Stromal cell of bone marrow (primary cell): Measurements from ENCODE around the gene PIGT.

Source experiments
- DNase-seq: peaks from one replicate; pipeline ENCODE4 v3.0.0-alpha.2; 2012; ENCODE audit warnings: low read depth

The PIGT gene

GRCh38 chr20:45415822-45416637, at the start of gene PIGT:
Gene PIGT, plus strand, starts transcription at chr20:45416141. Its CDS starts 16 bp downstream, at chr20:45416157.
- DNase-seq, result peak; percentile 74

- no peak for DNase-seq
Measured at GRCh38 chr20:45366192-45366591, 49.7 kb upstream of the PIGT start.

- no peak for DNase-seq
Measured at GRCh38 chr20:45366631-45367030, 49.3 kb upstream of the PIGT start.

- DNase-seq, result no peak
Measured at GRCh38 chr20:45367126-45367525, 48.8 kb upstream of the PIGT start.

- DNase-seq, result no peak
Measured at GRCh38 chr20:45368221-45368980, 47.5 kb upstream of the PIGT start.

DNA sequence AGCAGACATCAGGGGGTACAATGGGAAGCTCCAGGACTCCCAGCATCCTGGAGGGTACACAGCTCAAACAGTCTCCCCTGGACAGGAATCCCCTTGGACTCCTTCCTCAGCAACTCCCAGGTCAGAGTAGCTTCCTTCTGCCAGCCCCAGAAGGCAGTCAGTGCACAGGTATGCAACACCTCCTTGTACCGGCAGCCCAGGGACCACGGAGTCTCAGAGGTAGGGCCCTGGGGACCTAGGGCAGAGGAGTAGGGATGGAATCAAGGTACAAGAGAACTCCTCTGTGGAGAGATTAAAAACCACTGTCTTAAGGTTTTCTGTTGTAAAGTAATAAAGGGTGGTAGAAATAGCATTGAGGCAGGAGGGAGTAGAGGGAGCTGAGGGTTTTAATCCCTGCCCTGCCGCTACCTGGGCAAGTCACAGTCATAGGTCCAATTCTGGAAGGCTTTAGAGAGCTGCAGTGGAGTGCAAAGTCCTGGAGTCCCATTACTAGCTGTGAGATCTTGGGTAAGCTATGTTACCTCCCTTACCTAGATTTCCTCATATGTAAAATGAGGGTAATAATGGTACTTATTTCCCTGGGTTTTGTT, 45.3 kb upstream of the PIGT start:
- no peak for DNase-seq

- DNase-seq, result no peak
Measured at GRCh38 chr20:45372241-45372640, 43.7 kb upstream of the PIGT start.

DNA sequence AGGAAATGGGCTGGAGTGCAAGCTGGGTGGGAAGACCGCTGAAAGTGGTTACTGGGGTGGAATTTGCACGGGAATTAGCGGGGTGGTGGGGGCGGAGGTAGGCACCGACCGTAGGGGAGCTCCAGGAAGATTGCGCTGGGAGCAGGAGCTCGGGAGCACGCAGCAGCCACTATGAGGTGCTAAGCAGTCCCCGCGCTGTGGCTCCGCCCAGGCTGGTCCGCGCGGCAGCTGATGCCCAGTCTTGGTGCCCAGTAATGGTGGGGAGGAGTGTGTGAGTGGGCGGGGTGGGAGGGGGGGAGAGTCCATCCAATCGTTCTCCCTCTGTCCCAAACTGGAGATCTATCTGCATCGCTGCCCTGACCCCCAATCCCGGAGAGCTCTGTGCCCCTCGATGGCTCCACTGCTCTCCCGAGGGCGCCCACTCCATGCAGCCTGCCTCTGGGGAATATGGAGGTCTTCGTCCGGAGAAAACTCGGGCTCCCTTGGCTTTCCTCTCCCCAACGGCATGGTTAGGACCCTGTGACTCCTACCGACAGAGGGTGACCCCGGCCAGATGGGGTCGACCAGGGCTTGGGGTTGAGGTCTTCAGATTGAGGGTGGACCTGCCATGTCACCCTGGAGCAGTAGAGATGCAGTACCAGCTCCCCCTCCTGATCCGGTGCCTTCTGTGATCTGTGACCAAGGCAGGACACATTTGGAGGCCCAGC, 43.1 kb upstream of the PIGT start:
- DNase-seq, result no peak

DNA sequence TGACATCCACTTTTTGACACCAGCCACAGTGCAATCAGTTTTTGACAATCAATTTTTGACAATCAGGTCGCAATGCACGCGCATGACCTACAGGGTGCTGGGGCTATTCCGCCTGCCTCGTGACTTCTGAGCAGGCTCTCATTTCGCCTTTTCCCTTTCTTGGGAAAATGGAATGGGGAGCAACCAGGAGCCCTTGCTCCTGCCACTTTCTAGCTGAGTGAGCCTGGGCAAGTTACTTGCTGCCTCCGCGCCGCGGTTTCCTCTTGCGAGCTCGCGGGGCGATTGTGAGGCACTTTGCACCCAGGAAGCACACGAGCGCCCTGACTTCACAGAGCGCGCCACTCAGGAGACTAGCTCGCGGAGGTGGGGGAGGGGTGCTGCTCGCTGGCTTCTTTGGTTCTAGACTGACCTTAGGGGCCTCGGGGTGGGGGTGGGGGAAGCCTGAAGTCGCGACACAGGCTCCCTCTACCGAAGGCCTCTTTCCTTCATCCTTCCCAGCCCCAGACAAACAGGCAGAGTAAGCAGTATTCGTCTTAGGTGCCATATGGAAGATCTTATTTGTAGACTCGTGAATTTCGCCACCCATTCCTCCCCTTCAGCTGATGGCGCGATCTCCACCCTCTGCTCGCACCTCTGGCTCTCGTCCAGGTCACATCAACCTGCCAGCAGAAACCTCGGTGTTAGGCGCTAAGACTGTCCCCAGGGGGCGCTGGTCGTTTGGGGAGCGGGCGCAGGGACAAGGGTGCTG, 42.4 kb upstream of the PIGT start:
- DNase-seq, result peak; percentile 58

GRCh38 chr20:45374101-45374467, 41.9 kb upstream of the PIGT start:
- no peak for DNase-seq

DNA sequence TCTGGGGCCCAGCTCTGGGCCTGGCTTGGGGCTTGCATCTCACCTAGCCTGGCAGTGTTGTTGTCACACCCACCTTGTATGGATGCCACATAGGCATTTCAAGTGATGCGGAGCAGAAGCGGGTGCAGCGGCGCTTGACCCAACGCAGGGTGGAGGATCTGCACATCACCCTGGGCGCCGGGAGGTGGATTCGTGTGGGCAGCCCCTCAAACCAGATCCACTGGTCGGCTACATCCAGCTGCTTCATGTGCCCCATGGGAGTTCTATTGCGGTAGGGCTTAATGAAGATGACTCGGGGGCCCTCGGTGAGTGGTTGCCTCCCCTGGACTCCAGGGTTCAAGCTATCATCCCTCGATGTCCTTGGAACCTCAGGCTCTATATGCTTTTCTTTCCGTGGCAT, 41.0 kb upstream of the PIGT start:
- no peak for DNase-seq

GRCh38 chr20:45377269-45377668, 38.7 kb upstream of the PIGT start:
- no peak for DNase-seq

DNA sequence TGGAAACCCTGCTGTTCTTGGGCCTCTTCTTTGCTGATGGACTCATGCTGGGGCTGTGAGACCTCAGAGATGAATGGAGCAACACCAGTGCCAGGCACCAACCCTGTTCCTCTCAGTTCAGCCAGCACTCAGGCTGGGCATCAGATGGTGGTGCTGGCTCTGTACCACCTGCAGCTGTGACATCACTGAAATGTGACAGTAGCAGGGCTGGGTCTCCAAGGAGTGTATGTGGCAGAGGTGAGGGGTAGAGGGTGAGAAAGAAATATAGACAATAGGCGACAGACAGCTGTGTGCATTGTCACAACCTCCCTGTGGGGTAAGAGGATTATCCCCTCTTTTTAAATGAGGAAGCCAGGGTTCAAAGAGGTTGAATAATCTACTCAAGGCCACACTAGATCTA, 37.8 kb upstream of the PIGT start, which contains the start of gene TP53TG5:
Gene TP53TG5, minus strand, starts transcription at position 135 of the 400 bp plus-strand sequence. Its CDS starts 89 bp downstream, at position 46.
- no peak for DNase-seq

GRCh38 chr20:45387274-45387673, 28.7 kb upstream of the PIGT start:
- DNase-seq, result no peak

- DNase-seq, result no peak
Measured at GRCh38 chr20:45390931-45391330, 25.0 kb upstream of the PIGT start.

DNA sequence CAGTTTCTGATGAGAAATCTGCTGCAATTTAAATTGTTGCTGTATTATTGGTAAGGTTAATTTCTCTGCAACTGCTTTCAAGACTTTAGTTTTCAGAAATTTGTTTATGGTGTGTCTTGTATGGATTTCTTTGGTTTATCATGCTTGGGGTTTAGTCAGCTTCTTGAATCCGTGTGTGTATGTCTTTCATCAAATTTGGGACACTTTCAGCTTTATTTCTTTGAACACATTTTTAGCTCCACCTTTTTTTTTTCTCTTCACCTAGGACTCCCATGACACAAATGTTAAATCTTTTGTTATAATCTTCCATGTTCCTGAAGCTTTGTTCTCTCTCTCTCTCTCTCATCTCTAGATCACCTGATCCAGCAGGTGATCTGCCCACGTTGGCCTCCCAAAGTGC, 24.4 kb upstream of the PIGT start:
- DNase-seq, result no peak

GRCh38 chr20:45392733-45393132, 23.2 kb upstream of the PIGT start:
- no peak for DNase-seq

DNA sequence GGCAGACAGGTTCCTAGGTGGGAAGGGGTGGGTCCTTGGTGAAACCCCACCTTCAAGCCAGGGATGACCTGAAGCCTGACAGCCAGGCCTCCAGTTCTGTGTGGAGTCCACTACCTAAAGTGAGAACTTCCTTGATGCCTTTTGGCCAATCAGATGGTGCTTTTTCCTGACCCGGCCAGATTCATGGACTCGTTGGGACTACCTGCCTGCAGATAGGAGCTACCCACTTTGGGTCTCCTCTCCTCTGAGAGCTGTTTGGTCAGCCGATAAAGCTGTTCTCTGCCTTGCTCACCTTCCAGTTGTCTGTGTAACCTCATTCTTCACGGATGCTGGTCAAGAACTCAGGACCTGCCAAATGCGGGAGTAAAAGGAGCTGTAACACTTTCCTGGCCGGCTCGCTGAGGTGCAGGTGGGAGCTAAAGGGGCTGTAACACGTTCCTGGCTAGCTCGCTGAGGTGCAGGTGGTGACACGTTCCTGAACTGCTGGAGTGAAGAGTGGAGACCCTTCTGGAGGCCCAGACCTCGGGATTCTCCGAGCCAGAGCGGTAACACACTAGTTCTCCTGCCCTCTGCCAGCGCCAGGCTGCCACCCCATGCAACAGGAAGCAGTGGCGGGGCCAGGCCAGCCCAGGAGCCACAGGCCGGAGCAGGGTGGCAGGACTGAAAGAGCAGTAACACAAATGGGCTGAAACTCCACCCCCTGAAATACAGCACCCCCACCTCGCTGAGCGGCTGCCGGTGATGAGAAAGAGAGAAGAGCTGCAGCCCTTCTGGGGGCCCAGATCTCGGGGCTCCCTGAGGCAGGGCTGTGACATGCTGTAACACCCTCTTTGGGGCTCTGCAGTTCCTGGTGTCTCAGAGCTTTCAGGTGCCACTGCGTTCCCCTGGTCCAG, 21.5 kb upstream of the PIGT start:
- no peak for DNase-seq

GRCh38 chr20:45395114-45395415, 20.9 kb upstream of the PIGT start:
- no peak for DNase-seq

DNA sequence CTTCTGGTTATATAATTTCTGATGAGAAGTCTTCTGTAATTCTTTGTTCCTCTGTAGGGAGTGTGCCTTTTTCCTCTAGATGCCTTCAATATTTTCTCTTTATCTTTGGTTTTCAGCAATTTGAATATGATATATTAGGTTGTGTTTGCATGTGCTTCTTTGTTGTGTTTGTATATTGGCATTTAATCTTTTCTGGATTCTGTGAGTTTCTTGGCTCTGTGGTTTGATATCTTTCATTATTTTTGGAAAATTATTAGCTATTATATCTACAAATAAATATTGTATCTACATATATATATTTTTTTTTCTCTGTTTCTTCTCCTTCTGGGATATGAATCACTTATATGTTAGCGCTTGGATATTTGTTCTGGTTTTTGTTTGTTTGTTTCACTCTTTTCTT, 16.9 kb upstream of the PIGT start:
- no peak for DNase-seq
